ENCODE measurements around the gene NRIP1.

Gene NRIP1

DNA sequence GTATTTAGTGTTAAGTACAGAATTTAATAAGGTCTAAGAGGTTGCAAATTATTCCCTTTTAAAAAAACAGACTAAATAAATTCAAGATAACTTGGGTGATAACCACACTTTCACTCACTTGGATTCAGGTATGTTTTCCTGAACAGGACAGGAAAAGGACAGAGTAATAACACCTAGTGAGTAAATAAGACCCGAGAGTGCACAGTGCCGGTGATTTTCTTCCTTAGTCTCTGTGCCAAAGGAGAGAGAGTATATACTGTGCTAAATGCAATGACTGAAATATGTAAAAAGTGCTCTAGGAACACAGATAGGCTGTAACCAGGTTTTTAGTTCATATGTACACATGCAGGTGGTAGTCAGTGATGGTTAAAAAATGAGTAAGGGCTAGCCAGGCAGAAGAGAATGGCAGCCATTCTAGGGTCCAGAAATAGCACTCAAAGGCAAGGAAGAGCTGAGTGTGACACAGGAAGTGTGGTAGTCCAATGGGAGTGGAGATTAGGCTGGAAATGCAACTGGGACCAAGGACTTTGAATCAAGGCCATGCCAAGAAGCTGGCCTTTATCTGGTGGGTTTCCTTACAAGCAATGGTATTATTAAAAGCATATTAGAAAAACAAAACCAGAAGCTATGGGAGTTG, 58.1 kb downstream of the NRIP1 start:
- TF ChIP-seq, protein P1, sequence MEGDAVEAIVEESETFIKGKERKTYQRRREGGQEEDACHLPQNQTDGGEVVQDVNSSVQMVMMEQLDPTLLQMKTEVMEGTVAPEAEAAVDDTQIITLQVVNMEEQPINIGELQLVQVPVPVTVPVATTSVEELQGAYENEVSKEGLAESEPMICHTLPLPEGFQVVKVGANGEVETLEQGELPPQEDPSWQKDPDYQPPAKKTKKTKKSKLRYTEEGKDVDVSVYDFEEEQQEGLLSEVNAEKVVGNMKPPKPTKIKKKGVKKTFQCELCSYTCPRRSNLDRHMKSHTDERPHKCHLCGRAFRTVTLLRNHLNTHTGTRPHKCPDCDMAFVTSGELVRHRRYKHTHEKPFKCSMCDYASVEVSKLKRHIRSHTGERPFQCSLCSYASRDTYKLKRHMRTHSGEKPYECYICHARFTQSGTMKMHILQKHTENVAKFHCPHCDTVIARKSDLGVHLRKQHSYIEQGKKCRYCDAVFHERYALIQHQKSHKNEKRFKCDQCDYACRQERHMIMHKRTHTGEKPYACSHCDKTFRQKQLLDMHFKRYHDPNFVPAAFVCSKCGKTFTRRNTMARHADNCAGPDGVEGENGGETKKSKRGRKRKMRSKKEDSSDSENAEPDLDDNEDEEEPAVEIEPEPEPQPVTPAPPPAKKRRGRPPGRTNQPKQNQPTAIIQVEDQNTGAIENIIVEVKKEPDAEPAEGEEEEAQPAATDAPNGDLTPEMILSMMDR (IDR thresholded peaks at IDR 0.05; ENCODE audit: extremely low read depth, missing control alignments): no peak

DNA sequence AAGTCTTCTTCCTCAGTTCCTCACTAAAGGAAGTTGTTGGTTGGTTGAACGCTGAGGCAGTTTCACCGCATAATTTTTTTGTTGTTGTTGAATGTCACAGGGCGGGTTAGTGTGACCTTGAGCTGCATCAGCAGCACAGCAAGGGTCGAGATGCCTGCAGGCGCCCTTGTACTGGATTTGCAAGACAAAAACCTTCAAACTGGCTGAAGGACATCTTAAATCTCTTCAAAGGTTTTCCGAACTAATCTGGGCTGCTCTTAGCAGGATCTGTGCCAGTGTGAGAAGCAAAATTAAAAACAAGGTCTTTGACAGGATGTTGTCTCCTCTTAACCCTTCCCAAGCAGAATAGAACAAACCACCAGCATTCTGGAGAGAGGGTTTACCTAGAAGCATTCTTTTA, 59.4 kb downstream of the NRIP1 start:
- TF ChIP-seq, protein P1 (IDR thresholded peaks at IDR 0.05; ENCODE audit: extremely low read depth, missing control alignments): no peak
- no peak for DNase-seq (ENCODE audit: low spot score)

More for the DNA sequence above, 58.1 kb downstream of the NRIP1 start:
- no peak for DNase-seq (ENCODE audit: low spot score)

- DNase-seq (ENCODE audit: low spot score): no peak
- TF ChIP-seq, protein P1 (IDR thresholded peaks at IDR 0.05; ENCODE audit: extremely low read depth, missing control alignments): no peak
Measured at GRCh38 chr21:15004721-15005370, 60.0 kb downstream of the NRIP1 start.

DNA sequence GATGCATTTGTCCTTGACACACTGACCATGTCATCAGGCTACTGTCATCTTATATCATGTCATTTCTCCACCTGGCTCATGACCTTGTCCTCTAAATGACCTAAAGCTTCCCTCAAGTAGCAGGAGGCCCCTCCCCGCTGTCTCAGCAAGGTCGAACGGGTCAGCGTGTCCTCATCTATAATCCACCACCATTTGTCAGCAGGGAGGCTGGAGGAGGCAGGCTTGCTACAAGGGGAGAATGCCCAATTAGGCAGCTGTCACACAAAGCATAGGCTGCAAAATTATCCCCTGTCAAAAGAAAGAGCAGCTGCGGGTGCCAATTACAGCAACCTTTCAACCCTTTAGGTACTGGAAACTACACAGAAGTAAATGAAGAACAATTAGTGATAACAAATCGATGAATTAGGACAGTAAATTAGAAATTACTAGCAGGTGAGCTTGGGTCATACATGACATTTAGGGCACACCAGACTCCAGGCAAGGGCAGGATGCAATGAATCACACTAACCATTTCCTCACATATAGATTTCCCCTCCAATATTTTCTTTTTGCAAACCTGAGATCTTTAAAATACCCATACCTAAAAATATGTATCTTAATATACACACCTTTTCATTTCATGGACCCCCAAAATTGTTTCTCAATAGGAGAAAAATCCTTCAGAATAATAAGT, 61.2 kb downstream of the NRIP1 start:
- TF ChIP-seq, protein P1 (IDR thresholded peaks at IDR 0.05; ENCODE audit: extremely low read depth, missing control alignments): no peak
- DNase-seq (ENCODE audit: low spot score): no peak

DNA sequence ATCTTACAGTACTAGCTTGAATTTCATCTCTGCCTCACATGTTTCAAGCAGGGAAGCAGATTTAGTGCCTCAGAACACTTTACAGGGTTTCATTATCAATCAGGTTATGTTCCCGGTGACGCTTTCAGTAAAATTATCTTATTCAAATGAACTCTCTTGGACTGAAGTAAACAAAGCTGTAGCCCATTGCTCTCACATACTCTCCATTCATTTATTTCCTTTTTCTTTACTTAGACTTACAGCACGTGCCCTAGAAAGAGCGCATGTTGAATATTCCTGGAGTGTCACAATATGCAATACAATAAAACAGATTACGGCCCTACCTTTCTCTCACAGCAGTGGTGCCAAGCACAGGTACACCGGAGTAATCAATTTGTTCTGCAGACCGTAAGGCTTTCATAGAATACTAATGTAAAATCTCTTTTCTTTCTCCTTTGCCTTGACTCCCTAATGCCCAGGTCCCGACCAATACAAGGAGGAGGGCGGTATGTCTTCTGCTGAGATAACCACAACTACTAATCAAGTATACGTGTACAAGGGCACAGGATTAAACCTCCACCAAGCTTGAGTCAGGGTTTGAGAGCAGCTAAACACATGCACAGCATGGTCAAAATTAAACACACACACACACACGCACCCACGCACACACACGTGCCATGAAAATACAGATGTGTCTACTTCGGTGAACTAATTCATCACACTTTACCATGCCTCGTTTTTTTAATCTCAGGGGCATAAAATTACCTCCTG, 62.8 kb downstream of the NRIP1 start:
- DNase-seq (ENCODE audit: low spot score): peak; percentile 40
- TF ChIP-seq, protein P1 (IDR thresholded peaks at IDR 0.05; ENCODE audit: extremely low read depth, missing control alignments): no peak

GRCh38 chr21:15001113-15001512, 63.7 kb downstream of the NRIP1 start:
- TF ChIP-seq, protein P1 (IDR thresholded peaks at IDR 0.05; ENCODE audit: extremely low read depth, missing control alignments): no peak
- no peak for DNase-seq (ENCODE audit: low spot score)

All from GM20000 (cell line).